Fibroblast of mammary gland (primary cell): ENCODE measurements around the gene KRT4.

Experiments used
- DNase-seq: peaks from one replicate; pipeline ENCODE4 v3.0.0-alpha.2; 2010; ENCODE audit warnings: low read depth
- H3K4me3 ChIP-seq: 2 replicates; pipeline ENCODE4 v1.5.1; 2011; ENCODE audit warnings: low read depth, mild to moderate bottlenecking, low read length, moderate library complexity; ENCODE audit not compliant: control insufficient read depth
- TF ChIP-seq, protein P1 (sequence below): conservative IDR thresholded peaks from 2 replicates; pipeline ENCODE4 v1.5.1; 2011; ENCODE audit warnings: low read depth, low read length, inconsistent platforms; ENCODE audit not compliant: control insufficient read depth, insufficient read depth

The KRT4 gene

DNA sequence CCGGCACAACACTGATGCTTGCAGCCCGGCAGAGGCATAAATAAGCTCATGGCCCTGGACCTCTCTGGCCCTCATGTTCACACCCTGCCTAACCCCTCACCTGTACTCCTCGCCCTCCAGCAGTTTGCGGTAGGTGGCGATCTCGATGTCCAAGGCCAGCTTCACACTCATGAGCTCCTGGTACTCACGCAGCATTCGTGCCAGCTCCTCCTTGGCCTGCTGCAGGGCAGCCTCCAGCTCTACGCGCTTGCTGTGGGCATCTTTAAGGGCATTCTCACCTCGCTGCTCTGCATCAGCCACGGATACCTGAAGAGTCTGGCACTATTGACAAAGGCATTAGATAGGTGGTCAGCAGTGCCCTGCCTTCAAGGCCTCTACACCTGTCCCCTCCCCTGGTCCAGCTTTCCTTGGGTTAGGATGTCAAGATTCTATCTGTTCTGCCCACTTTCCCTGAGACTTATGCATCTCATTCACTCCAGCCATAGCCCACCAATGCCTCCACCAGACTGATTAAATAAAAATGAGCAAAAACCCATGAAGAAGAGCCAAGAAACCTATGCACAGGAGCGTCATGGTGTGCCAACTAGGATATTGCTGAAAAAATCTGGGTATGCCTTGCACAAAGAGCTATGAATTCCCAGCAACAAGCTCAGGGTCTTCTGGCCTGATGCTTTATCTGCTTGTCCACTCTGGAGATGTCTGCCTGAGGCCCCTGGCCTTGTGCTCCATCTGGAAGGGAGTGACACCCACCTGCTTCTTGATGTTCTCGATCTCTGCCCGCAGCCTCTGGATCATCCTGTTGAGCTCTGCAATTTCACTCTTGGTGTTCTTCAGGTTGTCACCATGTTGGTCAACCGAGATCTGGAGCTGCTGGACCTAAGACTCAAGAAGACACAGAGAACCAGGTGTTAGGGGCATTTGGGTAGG is 6.1 kb downstream of the KRT4 start:
- no peak for DNase-seq
- H3K4me3 ChIP-seq: no peak overlapping the region
- TF ChIP-seq, protein P1, sequence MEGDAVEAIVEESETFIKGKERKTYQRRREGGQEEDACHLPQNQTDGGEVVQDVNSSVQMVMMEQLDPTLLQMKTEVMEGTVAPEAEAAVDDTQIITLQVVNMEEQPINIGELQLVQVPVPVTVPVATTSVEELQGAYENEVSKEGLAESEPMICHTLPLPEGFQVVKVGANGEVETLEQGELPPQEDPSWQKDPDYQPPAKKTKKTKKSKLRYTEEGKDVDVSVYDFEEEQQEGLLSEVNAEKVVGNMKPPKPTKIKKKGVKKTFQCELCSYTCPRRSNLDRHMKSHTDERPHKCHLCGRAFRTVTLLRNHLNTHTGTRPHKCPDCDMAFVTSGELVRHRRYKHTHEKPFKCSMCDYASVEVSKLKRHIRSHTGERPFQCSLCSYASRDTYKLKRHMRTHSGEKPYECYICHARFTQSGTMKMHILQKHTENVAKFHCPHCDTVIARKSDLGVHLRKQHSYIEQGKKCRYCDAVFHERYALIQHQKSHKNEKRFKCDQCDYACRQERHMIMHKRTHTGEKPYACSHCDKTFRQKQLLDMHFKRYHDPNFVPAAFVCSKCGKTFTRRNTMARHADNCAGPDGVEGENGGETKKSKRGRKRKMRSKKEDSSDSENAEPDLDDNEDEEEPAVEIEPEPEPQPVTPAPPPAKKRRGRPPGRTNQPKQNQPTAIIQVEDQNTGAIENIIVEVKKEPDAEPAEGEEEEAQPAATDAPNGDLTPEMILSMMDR: no peak

DNA sequence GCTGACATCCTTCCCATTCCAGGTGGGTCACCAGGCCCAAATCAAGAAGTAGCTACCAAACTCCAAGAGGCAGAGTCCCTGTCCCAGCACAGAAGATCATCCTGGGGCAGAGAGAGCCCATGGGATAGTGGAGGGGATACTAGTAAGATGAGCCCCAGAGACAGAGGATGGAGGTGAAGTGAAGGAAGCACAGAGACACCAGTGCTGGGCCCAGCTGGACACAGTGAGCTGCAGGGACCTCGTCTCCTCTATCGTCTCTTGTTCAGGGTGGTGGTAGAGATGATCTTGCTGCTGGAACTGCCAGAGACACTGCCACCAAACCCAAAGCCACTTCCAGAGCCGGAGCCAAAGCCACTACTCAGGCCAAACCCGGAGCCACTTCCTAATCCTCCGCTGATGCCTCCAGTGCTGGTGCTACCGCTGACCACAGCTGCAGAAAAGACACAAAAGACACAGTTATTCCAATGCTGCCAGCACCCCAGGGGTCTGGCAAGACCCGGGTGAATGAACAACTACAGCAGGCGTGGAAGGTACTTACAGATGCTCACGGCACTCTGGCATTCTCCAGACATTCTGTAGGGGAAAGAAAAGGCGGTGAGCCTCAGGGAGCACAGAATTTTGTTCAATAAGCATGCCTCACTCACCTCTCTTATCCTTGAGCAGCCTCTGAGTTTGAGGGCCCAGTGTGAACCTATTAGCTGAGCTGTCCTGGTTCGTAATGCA is 6.9 kb downstream of the KRT4 start:
- DNase-seq: no peak
- H3K4me3 ChIP-seq: no peak overlapping the region
- TF ChIP-seq, protein P1: no peak

DNA sequence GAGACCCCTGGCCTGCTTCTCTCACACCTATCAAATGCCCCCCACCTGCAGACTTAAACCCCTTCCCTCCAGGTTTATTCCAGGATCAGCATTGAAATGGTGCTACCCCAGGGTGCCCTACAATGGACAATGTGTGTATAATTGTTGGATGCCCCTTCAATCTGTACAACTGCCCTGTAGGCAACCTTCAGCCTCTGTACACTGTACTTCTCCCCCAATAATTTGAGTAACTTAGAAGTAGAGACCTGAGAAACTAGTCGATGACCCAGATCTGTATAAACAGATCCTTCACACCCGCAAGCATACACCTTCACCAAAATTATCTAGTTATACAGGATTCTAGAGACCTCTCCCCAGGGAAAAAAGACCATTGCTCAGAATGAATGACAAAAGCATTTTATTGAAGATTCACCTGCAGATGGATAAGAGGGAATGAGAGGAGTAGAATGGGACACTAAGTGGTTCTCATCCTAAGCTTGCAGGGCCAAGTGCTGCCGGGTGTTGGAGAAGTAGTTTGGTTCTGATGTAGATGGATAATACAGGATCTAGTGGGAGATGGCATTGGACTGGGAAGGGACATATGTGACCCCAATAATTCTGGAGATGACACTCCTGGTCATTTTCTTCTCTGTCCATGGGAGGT is 7.6 kb downstream of the KRT4 start:
- DNase-seq: no peak
- no peak overlapping the region for H3K4me3 ChIP-seq
- TF ChIP-seq, protein P1: no peak

DNA sequence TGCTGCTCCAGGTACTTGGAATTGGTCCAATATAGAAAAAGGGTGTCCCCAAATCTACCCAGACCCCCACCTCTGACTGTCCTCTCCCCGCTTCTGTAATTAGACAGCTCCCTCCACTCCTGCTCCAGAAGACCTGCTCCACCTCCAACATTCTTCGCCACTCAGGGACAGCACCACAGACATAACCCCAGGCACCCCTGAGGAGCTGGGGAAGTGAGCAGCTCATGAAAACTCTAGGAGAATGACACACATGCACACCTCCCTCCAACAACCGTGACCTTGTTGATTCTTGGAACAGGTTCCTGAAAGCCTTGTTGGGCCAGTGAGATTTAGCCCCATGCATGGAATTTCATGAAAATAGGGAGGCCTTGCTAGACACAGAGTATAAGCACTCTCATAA is 8.2 kb downstream of the KRT4 start:
- DNase-seq: no peak
- TF ChIP-seq, protein P1: no peak
- H3K4me3 ChIP-seq: no peak overlapping the region

DNA sequence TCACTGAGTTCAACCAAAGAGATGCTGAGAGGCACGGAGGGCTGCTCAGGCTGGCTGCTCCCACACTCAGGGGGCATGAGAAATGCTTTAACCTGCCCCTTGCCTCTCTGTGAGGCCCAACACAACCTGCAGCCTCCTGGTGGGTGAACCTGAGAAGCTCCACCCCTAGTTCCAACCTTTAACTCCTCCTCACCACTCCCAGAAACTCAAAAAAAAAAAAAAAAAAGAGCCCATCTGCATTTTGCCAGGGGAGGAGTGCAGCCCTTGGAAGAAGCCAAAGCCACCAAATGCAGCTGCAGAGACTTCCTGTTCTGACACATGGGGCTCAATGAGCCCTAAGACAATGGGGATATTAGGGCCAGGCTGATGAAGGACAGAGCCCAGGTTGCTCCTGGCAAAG is 8.9 kb downstream of the KRT4 start:
- no peak for DNase-seq
- H3K4me3 ChIP-seq: no peak overlapping the region
- TF ChIP-seq, protein P1: no peak

DNA sequence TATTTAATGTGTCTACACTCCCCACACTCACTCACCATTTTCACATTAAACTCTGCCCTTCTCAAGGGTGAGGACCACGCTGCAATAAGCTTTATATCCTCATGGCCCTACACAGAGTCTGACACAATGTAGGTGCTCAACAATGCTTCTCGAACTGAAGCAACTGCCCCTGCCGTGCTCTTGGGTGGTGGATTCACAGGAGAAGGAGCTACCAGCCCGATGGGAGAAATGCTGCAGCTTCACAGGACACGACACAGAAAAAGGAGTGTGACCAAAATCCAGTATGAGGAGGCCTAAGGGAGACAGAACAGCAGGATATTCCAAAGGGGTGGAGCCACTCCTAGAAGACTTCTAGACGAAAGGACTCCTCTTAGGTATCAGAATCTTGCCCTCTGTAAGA is 11.5 kb downstream of the KRT4 start:
- no peak overlapping the region for H3K4me3 ChIP-seq
- DNase-seq: no peak
- TF ChIP-seq, protein P1: no peak
